SIG-M5 treated with dmso at 0.1 percent for 504 hours (cell line): ENCODE data around the gene BOK.

ENCODE experiments used
- DNase-seq: peaks from one replicate; lab custom pipeline; 2025; ENCODE audit not compliant: unreplicated experiment; lab: John Stamatoyannopoulos, UW

BOK gene

GRCh38 chr2:241598061-241598460 is 39.5 kb downstream of the BOK start:
- no peak for DNase-seq

- DNase-seq = no peak
Measured at GRCh38 chr2:241598487-241598886, 39.9 kb downstream of the BOK start.

GRCh38 chr2:241599615-241600014 is 41.1 kb downstream of the BOK start:
- DNase-seq = no peak

GRCh38 chr2:241601841-241602240 is 43.3 kb downstream of the BOK start:
- no peak for DNase-seq

- DNase-seq = no peak
Measured at GRCh38 chr2:241602720-241603119, 44.2 kb downstream of the BOK start.

GRCh38 chr2:241603686-241604085 is 45.1 kb downstream of the BOK start:
- DNase-seq = no peak

- DNase-seq = no peak
Measured at GRCh38 chr2:241606186-241606585, 47.6 kb downstream of the BOK start.

- DNase-seq = no peak
Measured at GRCh38 chr2:241607162-241607885, 48.8 kb downstream of the BOK start.

- DNase-seq = no peak
Measured at GRCh38 chr2:241608881-241609280, 50.3 kb downstream of the BOK start.

- peak; percentile 89 for DNase-seq
Measured at GRCh38 chr2:241609859-241610793, 51.6 kb downstream of the BOK start.

GRCh38 chr2:241611062-241611461 is 52.5 kb downstream of the BOK start:
- no peak for DNase-seq

- no peak for DNase-seq
Measured at GRCh38 chr2:241612156-241613016, 53.8 kb downstream of the BOK start.

- no peak for DNase-seq
Measured at GRCh38 chr2:241613017-241613780, 54.7 kb downstream of the BOK start.

- DNase-seq = no peak
Measured at GRCh38 chr2:241615041-241615440, 56.5 kb downstream of the BOK start.

GRCh38 chr2:241615522-241616052 is 57.0 kb downstream of the BOK start:
- no peak for DNase-seq

- DNase-seq = no peak
Measured at GRCh38 chr2:241616168-241617125, 57.9 kb downstream of the BOK start.

GRCh38 chr2:241617431-241618154 is 59.0 kb downstream of the BOK start:
- no peak for DNase-seq

GRCh38 chr2:241618296-241618805 is 59.8 kb downstream of the BOK start:
- no peak for DNase-seq
